ENCODE measurements around the gene ARMH3. TPM values are rescaled to one million over a fixed set of nuclear protein-coding genes. Genes with fewer than 3 reads are reported as not detected.

ARMH3 gene
- total RNA-seq, 1 experiment from 2014 or later = 12.8 TPM

- no peaks in the 10 kb centered on the region for H3K36me3 ChIP-seq (ENCODE audit: low read depth)
- H3K4me1 ChIP-seq (replicated peaks; ENCODE audit: insufficient read depth) = 0 out of 2 replicates have a peak, but pooled peaks cover 6% of the 10 kb centered on the region
- DNase-seq = peak in 1 of 2 experiments; percentile 21
- H3K79me2 ChIP-seq (ENCODE audit: low read depth) = peaks cover 23% of the 10 kb centered on the region
- no peak for TF ChIP-seq EZH2 (IDR thresholded peaks at IDR 0.05; ENCODE audit: low read depth)
- TF ChIP-seq CTCF (conservative IDR thresholded peaks at IDR 0.05) = no peak
- ChIA-PET CTCF (no interaction called here), POLR2A (ENCODE audit: unreplicated experiment) (no interaction called here)
- BruUV-seq (replicated peaks) = no TSS peak
- H3K9me2 ChIP-seq (ENCODE audit: insufficient read depth) = no peaks in the 10 kb centered on the region
- H3K27me3 ChIP-seq (ENCODE audit: insufficient read depth, low read depth) = no peaks in the 10 kb centered on the region
- H3K4me3 ChIP-seq = peak overlapping the region; percentile 81
- intact Hi-C loops (cut with micrococcal nuclease; ENCODE audit: unreplicated experiment) = loop anchor here (1.0 kb wide), 1 partner anchor 9 kb away; the partner anchor contains the start of gene ARMH3
- H3K27ac ChIP-seq = peak overlapping the region; percentile 39; the same call in 1 of the 2 replicates
- peaks cover 7% of the 10 kb centered on the region for H3F3A ChIP-seq (ENCODE audit: insufficient read depth, low read depth)
- H2AFZ ChIP-seq = peak overlapping the region; percentile 86; the same call in 1 of the 2 replicates
- H3K9me3 ChIP-seq (ENCODE audit: insufficient read depth, low read depth) = no peaks in the 10 kb centered on the region
- 0 out of 2 replicates have a peak, but pooled peaks cover 4% of the 10 kb centered on the region for H4K20me1 ChIP-seq (ENCODE audit: insufficient read depth)
- H3K4me2 ChIP-seq = peak overlapping the region; percentile 92
Measured at GRCh38 chr10:102065561-102066398, 9.8 kb upstream of the ARMH3 start.

GRCh38 chr10:102064868-102065560 is 9.0 kb upstream of the ARMH3 start, which contains the start of gene HPS6:
TSS of gene HPS6 (plus strand) at chr10:102065349. CDS start at chr10:102065475, 126 bp downstream.
- ChIA-PET CTCF (no interaction called here), POLR2A (ENCODE audit: unreplicated experiment) (no interaction called here)
- Histone ChIP-seq H3K9me3 (ENCODE audit: insufficient read depth, low read depth) (no peaks in the 10 kb centered on the region), H3K79me2 (ENCODE audit: low read depth) (peaks cover 23% of the 10 kb centered on the region), H3K27ac (peak within 1 kb of the TSS; percentile 65), H3K36me3 (ENCODE audit: low read depth) (no peaks in the 10 kb centered on the region), H4K20me1 (ENCODE audit: insufficient read depth) (0 out of 2 replicates have a peak, but pooled peaks cover 4% of the 10 kb centered on the region), H3K4me1 (replicated peaks; ENCODE audit: insufficient read depth) (0 out of 2 replicates have a peak, but pooled peaks cover 6% of the 10 kb centered on the region), H3K27me3 (ENCODE audit: insufficient read depth, low read depth) (no peaks in the 10 kb centered on the region), H3F3A (ENCODE audit: insufficient read depth, low read depth) (peaks cover 7% of the 10 kb centered on the region), H3K4me3 (peak within 1 kb of the TSS; percentile 81), H2AFZ (peak within 1 kb of the TSS; percentile 86), H3K4me2 (peak within 1 kb of the TSS; percentile 92), H3K9me2 (ENCODE audit: insufficient read depth) (no peaks in the 10 kb centered on the region)
- peak; percentile 79 to 88 for DNase-seq
- intact Hi-C loops (cut with micrococcal nuclease; ENCODE audit: unreplicated experiment) = loop anchor here (1.0 kb wide), 1 partner anchor 9 kb away; the partner anchor contains the start of gene ARMH3
- no peak for TF ChIP-seq CTCF (conservative IDR thresholded peaks at IDR 0.05)
- TF ChIP-seq EZH2 (IDR thresholded peaks at IDR 0.05; ENCODE audit: low read depth) = no peak
- no TSS peak for BruUV-seq (replicated peaks)

- H4K20me1 ChIP-seq (ENCODE audit: insufficient read depth) = 0 out of 2 replicates have a peak, but pooled peaks cover 4% of the 10 kb centered on the region
- H3K79me2 ChIP-seq (ENCODE audit: low read depth) = peaks cover 23% of the 10 kb centered on the region
- CTCF ChIA-PET = no interaction called here
- H3K4me3 ChIP-seq = peak overlapping the region; percentile 81; the same call in 1 of the 2 replicates
- H3F3A ChIP-seq (ENCODE audit: insufficient read depth, low read depth) = peaks cover 7% of the 10 kb centered on the region
- H3K4me2 ChIP-seq = peak overlapping the region; percentile 92
- no peaks in the 10 kb centered on the region for H3K9me2 ChIP-seq (ENCODE audit: insufficient read depth)
- no peaks in the 10 kb centered on the region for H3K36me3 ChIP-seq (ENCODE audit: low read depth)
- intact Hi-C loops (cut with micrococcal nuclease; ENCODE audit: unreplicated experiment) = no loop called here
- DNase-seq = no peak
- no peaks in the 10 kb centered on the region for H3K9me3 ChIP-seq (ENCODE audit: insufficient read depth, low read depth)
- POLR2A ChIA-PET (ENCODE audit: unreplicated experiment) = no interaction called here
- H3K4me1 ChIP-seq (replicated peaks; ENCODE audit: insufficient read depth) = 0 out of 2 replicates have a peak, but pooled peaks cover 6% of the 10 kb centered on the region
- TF ChIP-seq EZH2 (IDR thresholded peaks at IDR 0.05; ENCODE audit: low read depth) = no peak
- TF ChIP-seq CTCF (conservative IDR thresholded peaks at IDR 0.05) = no peak
- H3K27me3 ChIP-seq (ENCODE audit: insufficient read depth, low read depth) = no peaks in the 10 kb centered on the region
- peak overlapping the region; percentile 65 for H3K27ac ChIP-seq
- peak overlapping the region; percentile 83 for H2AFZ ChIP-seq
- no TSS peak for BruUV-seq (replicated peaks)
Measured at GRCh38 chr10:102064503-102064867, 8.5 kb upstream of the ARMH3 start.

Measured in PC-9 (cell line).